Panc1 (cell line): Measurements from ENCODE around the gene JPH2. TPM values are rescaled to one million over a fixed set of nuclear protein-coding genes. Genes with fewer than 3 reads are reported as not detected.

Experiments
- ATAC-seq: fragments of 200-7000 bp; cut with Tn5 transposase; 2 replicates; pipeline ENCODE4 v1.9.1; 2020; ENCODE audit warnings: mild to moderate bottlenecking, moderate library complexity
- BruUV-seq: library from RNA; stranded (reverse); fragments of 400-500 nt; replicated peaks from 2 replicates; lab custom pipeline; 2021; lab: Mats Ljungman, UMichigan
- CTCF ChIA-PET: fragments of 300-600 bp; sonication (Branson Sonifier 250); formaldehyde crosslinking; loops from one replicate; lab custom pipeline; 2022; ENCODE audit warnings: antibody characterized with exemption; lab: Charles Lee
- POLR2A ChIA-PET: fragments of 300-600 bp; sonication (Branson Sonifier 250); formaldehyde crosslinking; loops from one replicate; lab custom pipeline; 2022; ENCODE audit warnings: antibody characterized with exemption; lab: Charles Lee
- DNase-seq: peaks from one replicate; pipeline ENCODE4 v3.0.0-alpha.2; 2010; ENCODE audit warnings: low read depth, low spot score
- H3K27ac ChIP-seq: 2 replicates; pipeline ENCODE4 v1.5.1; 2011; ENCODE audit warnings: mild to moderate bottlenecking, low read length, inconsistent platforms
- H3K27me3 ChIP-seq: fragments of 200-500 bp; sonication (Bioruptor generic); 2 replicates; pipeline ENCODE4 v1.6.0; 2014; ENCODE audit warnings: low read length, inconsistent platforms; ENCODE audit not compliant: control insufficient read depth, insufficient read depth
- H3K36me3 ChIP-seq: fragments of 200-500 bp; sonication (Bioruptor generic); 2 replicates; pipeline ENCODE4 v1.5.1; 2014; ENCODE audit warnings: inconsistent platforms, mild to moderate bottlenecking, low read length, moderate library complexity; ENCODE audit not compliant: control insufficient read depth, insufficient read depth
- H3K4me1 ChIP-seq: 2 replicates; pipeline ENCODE4 v1.5.1; 2011; ENCODE audit warnings: inconsistent platforms, mild to moderate bottlenecking, low read length, moderate library complexity; ENCODE audit not compliant: control insufficient read depth, insufficient read depth
- H3K4me3 ChIP-seq, 2 experiments: 2 replicates each; pipeline ENCODE4 v1.5.1; 2011 to 2012; ENCODE audit warnings: low read depth in 2 of 2, low read length in 2 of 2, mild to moderate bottlenecking in 2 of 2, inconsistent platforms in 1 of 2, moderate library complexity in 1 of 2
- H3K9me3 ChIP-seq: fragments of 200-500 bp; sonication (Bioruptor generic); 2 replicates; pipeline ENCODE4 v1.5.1; 2014; ENCODE audit warnings: low read depth, mild to moderate bottlenecking, inconsistent platforms, low read length, moderate library complexity; ENCODE audit not compliant: control insufficient read depth, insufficient read depth
- POLR2AphosphoS5 ChIP-seq: IDR thresholded peaks from 2 replicates; pipeline ENCODE4 v1.6.1; 2012; ENCODE audit warnings: mild to moderate bottlenecking, low read depth, low read length, moderate library complexity
- SIN3A ChIP-seq: IDR thresholded peaks from 2 replicates; pipeline ENCODE4 v1.6.1; 2012; ENCODE audit warnings: low read depth, mild to moderate bottlenecking, low read length, moderate library complexity, borderline replicate concordance; ENCODE audit not compliant: insufficient read depth
- TCF7L2 ChIP-seq: IDR thresholded peaks from 2 replicates; pipeline ENCODE4 v1.6.1; 2011; ENCODE audit warnings: mild to moderate bottlenecking, low read depth, low read length, inconsistent platforms
- in situ Hi-C: cut with HindIII; loops from 2 replicates; pipeline ENCODE4 v1.10.0; 2016; ENCODE audit warnings: low sequenced_read_pairs, low pct_unique_long_range_greater_than_20kb
- intact Hi-C: fragments of 100-400 bp; cut with micrococcal nuclease; formaldehyde crosslinking; loops from one replicate; pipeline ENCODE4 v1.10.0; 2022; ENCODE audit not compliant: unreplicated experiment
- total RNA-seq: library from RNA; stranded (reverse); gene quantifications from one replicate; pipeline ENCODE4 v1.2.1, GENCODE V29; 2021; ENCODE audit not compliant: unreplicated experiment
- TF ChIP-seq, protein P1 (sequence below): fragments of 450-650 bp; IDR thresholded peaks from 2 replicates; pipeline ENCODE4 v1.5.1; 2017; ENCODE audit warnings: mild to moderate bottlenecking
- TF ChIP-seq, protein P2 (sequence below), 2 experiments: IDR thresholded peaks; 2 replicates each; pipeline ENCODE4 v1.6.1; 2011 to 2012; ENCODE audit warnings: low read depth in 2 of 2, control low read depth in 1 of 2, low read length in 1 of 2, mild to moderate bottlenecking in 1 of 2, moderate library complexity in 1 of 2; ENCODE audit not compliant: insufficient read depth in 1 of 2

JPH2 gene
- total RNA-seq, 1 experiment from 2014 or later = 0.49 TPM

DNA sequence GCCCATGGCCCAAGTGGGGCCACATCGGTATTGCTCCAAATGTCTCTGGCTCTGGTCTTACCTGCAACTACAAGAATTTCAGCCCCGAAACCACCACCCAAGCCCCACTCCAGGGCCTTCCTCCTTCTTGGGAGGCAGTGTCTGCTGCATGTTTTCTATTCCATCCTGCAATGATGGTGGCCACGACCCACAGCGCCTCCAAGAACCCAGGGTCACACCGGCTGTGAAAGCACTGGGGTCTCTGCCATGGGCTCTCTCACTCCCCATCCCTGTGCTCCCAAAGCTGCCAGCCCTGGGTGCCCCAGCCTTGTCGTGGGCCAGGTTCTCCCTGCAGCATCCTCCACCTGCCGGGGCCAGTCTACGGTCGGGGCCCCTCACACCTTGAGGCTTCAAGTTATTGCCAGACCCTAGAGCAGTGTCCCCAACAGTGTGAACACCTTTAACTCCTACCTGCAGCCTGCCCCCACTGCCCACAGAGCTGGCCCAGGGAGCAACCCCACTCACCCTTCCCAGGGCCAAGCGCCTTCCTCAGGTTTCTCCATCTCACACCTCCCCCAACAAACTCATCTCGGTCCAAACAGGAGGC is 115.4 kb downstream of the JPH2 start:
- Histone ChIP-seq H3K4me3 (no peak overlapping the region), H3K4me1 (peaks cover 13% of the 10 kb centered on the region), H3K27me3 (no peaks in the 10 kb centered on the region), H3K9me3 (no peaks in the 10 kb centered on the region), H3K36me3 (no peaks in the 10 kb centered on the region), H3K27ac (no peak overlapping the region)
- ChIA-PET POLR2A (interaction anchor here (0.6 kb wide), 1 partner anchor 103 kb away, joined by 3 read pairs; no protein-coding TSS in a partner anchor), CTCF (no interaction called here)
- intact Hi-C loops = no loop called here
- ATAC-seq (no peak), DNase-seq (no peak)
- no TSS peak for BruUV-seq
- in situ Hi-C loops = no loop called here
- TF ChIP-seq, protein P1, sequence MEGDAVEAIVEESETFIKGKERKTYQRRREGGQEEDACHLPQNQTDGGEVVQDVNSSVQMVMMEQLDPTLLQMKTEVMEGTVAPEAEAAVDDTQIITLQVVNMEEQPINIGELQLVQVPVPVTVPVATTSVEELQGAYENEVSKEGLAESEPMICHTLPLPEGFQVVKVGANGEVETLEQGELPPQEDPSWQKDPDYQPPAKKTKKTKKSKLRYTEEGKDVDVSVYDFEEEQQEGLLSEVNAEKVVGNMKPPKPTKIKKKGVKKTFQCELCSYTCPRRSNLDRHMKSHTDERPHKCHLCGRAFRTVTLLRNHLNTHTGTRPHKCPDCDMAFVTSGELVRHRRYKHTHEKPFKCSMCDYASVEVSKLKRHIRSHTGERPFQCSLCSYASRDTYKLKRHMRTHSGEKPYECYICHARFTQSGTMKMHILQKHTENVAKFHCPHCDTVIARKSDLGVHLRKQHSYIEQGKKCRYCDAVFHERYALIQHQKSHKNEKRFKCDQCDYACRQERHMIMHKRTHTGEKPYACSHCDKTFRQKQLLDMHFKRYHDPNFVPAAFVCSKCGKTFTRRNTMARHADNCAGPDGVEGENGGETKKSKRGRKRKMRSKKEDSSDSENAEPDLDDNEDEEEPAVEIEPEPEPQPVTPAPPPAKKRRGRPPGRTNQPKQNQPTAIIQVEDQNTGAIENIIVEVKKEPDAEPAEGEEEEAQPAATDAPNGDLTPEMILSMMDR = no peak
- TF ChIP-seq POLR2AphosphoS5 (no peak), TCF7L2 (no peak), SIN3A (no peak)
- TF ChIP-seq, protein P2, sequence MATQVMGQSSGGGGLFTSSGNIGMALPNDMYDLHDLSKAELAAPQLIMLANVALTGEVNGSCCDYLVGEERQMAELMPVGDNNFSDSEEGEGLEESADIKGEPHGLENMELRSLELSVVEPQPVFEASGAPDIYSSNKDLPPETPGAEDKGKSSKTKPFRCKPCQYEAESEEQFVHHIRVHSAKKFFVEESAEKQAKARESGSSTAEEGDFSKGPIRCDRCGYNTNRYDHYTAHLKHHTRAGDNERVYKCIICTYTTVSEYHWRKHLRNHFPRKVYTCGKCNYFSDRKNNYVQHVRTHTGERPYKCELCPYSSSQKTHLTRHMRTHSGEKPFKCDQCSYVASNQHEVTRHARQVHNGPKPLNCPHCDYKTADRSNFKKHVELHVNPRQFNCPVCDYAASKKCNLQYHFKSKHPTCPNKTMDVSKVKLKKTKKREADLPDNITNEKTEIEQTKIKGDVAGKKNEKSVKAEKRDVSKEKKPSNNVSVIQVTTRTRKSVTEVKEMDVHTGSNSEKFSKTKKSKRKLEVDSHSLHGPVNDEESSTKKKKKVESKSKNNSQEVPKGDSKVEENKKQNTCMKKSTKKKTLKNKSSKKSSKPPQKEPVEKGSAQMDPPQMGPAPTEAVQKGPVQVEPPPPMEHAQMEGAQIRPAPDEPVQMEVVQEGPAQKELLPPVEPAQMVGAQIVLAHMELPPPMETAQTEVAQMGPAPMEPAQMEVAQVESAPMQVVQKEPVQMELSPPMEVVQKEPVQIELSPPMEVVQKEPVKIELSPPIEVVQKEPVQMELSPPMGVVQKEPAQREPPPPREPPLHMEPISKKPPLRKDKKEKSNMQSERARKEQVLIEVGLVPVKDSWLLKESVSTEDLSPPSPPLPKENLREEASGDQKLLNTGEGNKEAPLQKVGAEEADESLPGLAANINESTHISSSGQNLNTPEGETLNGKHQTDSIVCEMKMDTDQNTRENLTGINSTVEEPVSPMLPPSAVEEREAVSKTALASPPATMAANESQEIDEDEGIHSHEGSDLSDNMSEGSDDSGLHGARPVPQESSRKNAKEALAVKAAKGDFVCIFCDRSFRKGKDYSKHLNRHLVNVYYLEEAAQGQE (IDR thresholded peaks at IDR 0.05; ENCODE audit: insufficient read depth in 1 of 2, low read depth in 2 of 2, low read length in 1 of 2) = no peak

DNA sequence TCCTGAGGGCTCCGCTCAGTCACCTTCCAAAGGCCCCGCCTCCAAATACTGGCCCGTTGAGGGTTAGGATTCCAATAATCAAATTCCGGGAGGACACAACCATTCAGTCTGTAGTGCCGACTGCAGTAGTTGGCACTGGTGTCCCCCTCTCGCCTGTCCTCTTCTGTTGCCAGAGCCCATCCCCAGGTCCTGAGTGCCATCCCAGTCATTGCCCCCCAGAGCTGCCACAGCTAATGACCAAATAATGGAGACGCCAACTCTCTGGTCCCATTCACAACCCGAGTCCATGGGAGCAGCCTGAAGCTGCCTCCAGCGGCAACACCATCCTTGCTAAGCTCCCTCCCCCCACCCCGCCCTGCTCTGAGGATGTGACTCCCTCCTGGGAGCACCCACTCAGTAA is 115.9 kb downstream of the JPH2 start:
- TF ChIP-seq TCF7L2 = no peak
- TF ChIP-seq, protein P1 = no peak
- no peak for TF ChIP-seq SIN3A
- TF ChIP-seq POLR2AphosphoS5 = no peak
- TF ChIP-seq, protein P2 (IDR thresholded peaks at IDR 0.05; ENCODE audit: insufficient read depth in 1 of 2, low read depth in 2 of 2, low read length in 1 of 2) = no peak
- in situ Hi-C loops (no loop called here), intact Hi-C loops (no loop called here)
- no TSS peak for BruUV-seq
- Histone ChIP-seq H3K9me3 (no peaks in the 10 kb centered on the region), H3K4me1 (peaks cover 13% of the 10 kb centered on the region), H3K4me3 (no peak overlapping the region), H3K27ac (no peak overlapping the region), H3K27me3 (no peaks in the 10 kb centered on the region), H3K36me3 (no peaks in the 10 kb centered on the region)
- DNase-seq (no peak), ATAC-seq (no peak)
- ChIA-PET POLR2A (interaction anchor here (0.6 kb wide), 1 partner anchor 103 kb away, joined by 3 read pairs; no protein-coding TSS in a partner anchor), CTCF (no interaction called here)
